Activated CD4-positive, alpha-beta T cell treated with anti-CD3 and anti-CD28 coated beads, Interleukin-2, amount 50 U/mL, for 24 hours (primary cell): ENCODE results near the gene ITGA11.

Experiments used
- DNase-seq, 2 donors: peaks; one replicate each; pipeline ENCODE4 v3.0.0-alpha.2; 2020; ENCODE audit warnings: low read depth in 1 of 2, low spot score in 1 of 2

The ITGA11 gene

GRCh38 chr15:68449389-68449788 lies 17.4 kb upstream of the ITGA11 start:
- no peak for DNase-seq

GRCh38 chr15:68447976-68448755 lies 16.2 kb upstream of the ITGA11 start:
- DNase-seq, result no peak

- DNase-seq, result no peak
Observed at GRCh38 chr15:68447209-68447608, 15.2 kb upstream of the ITGA11 start.

- no peak for DNase-seq
Observed at GRCh38 chr15:68445351-68445750, 13.4 kb upstream of the ITGA11 start.

GRCh38 chr15:68444336-68444735 lies 12.4 kb upstream of the ITGA11 start:
- no peak for DNase-seq

- no peak for DNase-seq
Observed at GRCh38 chr15:68442903-68443302, 10.9 kb upstream of the ITGA11 start.

- DNase-seq, result no peak
Observed at GRCh38 chr15:68442041-68442440, 10.1 kb upstream of the ITGA11 start.

- DNase-seq, result no peak
Observed at GRCh38 chr15:68441045-68441743, 9.2 kb upstream of the ITGA11 start.

GRCh38 chr15:68440136-68440535 lies 8.2 kb upstream of the ITGA11 start:
- DNase-seq, result no peak

GRCh38 chr15:68439506-68439905 lies 7.5 kb upstream of the ITGA11 start:
- no peak for DNase-seq

- no peak for DNase-seq
Observed at GRCh38 chr15:68436680-68437079, 4.7 kb upstream of the ITGA11 start.

- no peak for DNase-seq
Observed at GRCh38 chr15:68435966-68436365, 4.0 kb upstream of the ITGA11 start.

GRCh38 chr15:68434021-68434420 lies 2.1 kb upstream of the ITGA11 start:
- DNase-seq, result no peak

- no peak for DNase-seq
Observed at GRCh38 chr15:68433551-68433950, 1.6 kb upstream of the ITGA11 start.

GRCh38 chr15:68432441-68433064 lies 590 bp upstream of the ITGA11 start:
- no peak for DNase-seq

GRCh38 chr15:68431037-68431791 lies 749 bp downstream of the ITGA11 start:
- no peak for DNase-seq

- DNase-seq, result no peak
Observed at GRCh38 chr15:68430471-68431036, 1.4 kb downstream of the ITGA11 start.

- DNase-seq, result no peak
Observed at GRCh38 chr15:68429691-68430470, 2.1 kb downstream of the ITGA11 start.

GRCh38 chr15:68428431-68428940 lies 3.5 kb downstream of the ITGA11 start:
- no peak for DNase-seq

- DNase-seq, result no peak
Observed at GRCh38 chr15:68427963-68428362, 4.0 kb downstream of the ITGA11 start.
